Measurements from ENCODE around the gene AQP4. TPM values are rescaled to one million over a fixed set of nuclear protein-coding genes. Genes with fewer than 3 reads are reported as not detected.

Gene AQP4
- total RNA-seq, 4 donors from 2014 or later: 0.33 to 0.84 (median 0.41) TPM

DNA sequence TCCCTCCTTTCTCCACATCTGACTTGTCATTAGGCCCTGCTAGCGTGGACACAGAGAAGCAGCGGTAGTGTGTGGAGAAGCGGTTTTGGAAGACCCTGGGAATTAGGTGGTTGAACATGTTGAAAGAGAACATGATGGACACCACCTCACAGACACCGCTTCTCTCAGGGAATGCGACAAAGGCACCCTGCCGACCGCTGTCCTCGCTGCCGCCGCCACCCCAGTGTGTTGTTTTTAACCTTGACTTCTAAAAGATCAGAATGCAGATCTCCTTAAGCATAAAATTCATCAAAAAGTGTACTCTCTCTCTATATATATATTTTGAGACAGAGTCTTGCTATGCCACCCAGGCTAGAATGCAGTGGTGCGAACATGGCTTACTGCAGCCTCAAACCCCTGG is 33.2 kb downstream of the AQP4 start:
- Histone ChIP-seq H3K9me3 (no peaks in the 10 kb centered on the region), H3K36me3 (no peaks in the 10 kb centered on the region), H3K27me3 (no peaks in the 10 kb centered on the region), H3K4me3 (no peak overlapping the region), H3K4me1 (no peaks in the 10 kb centered on the region), H3K27ac (replicated peaks in 1 of 4) (no peak overlapping the region)
- 97% methylated on average over 11 of the region's 11 CpGs for WGBS
- TF ChIP-seq EP300 (IDR thresholded peaks at IDR 0.05) (no peak), POLR2A (IDR thresholded peaks at IDR 0.05; ENCODE audit: low read depth) (no peak)
- no peak for DNase-seq (ENCODE audit: extremely low spot score)
- intact Hi-C loops (cut with DNase I): no loop called here

DNA sequence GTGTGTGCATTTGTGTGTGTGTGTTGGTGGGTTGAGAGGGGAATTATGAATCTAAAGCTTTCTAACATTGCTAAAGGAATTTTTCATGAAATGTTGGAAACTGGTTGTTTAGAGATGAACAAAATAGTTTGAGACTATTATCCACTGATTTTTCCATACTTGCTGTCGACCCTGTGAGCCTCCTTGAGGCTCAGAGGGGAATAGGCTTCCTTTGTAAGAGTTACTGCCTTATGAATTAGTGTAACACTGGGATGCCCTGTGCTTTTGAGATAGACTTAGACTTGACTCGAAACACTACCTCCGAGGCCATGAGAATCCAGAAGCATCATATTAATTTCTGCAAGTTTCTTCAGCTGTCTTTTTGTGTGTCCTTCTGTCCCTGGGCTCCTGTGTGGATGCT is 37.9 kb downstream of the AQP4 start:
- no peaks in the 10 kb centered on the region for H3K36me3 ChIP-seq
- no peak overlapping the region for H3K4me3 ChIP-seq
- TF ChIP-seq EP300 (IDR thresholded peaks at IDR 0.05): no peak
- no peak for TF ChIP-seq CTCF (IDR thresholded peaks at IDR 0.05)
- TF ChIP-seq POLR2A (IDR thresholded peaks at IDR 0.05; ENCODE audit: low read depth): no peak
- no peak for TF ChIP-seq POLR2AphosphoS5 (IDR thresholded peaks at IDR 0.05)
- no peaks in the 10 kb centered on the region for H3K4me1 ChIP-seq
- intact Hi-C loops (cut with DNase I): no loop called here
- no peak for DNase-seq (ENCODE audit: extremely low spot score)
- H3K9me3 ChIP-seq: no peaks in the 10 kb centered on the region
- H3K27me3 ChIP-seq: no peaks in the 10 kb centered on the region
- H3K27ac ChIP-seq (replicated peaks in 1 of 4): no peak overlapping the region
- WGBS: 83% methylated on average over 3 of the region's 3 CpGs

- H3K36me3 ChIP-seq: no peaks in the 10 kb centered on the region
- H3K9me3 ChIP-seq: no peaks in the 10 kb centered on the region
- no peaks in the 10 kb centered on the region for H3K4me1 ChIP-seq
- no peak overlapping the region for H3K27ac ChIP-seq (replicated peaks in 1 of 4)
- TF ChIP-seq POLR2A (IDR thresholded peaks at IDR 0.05; ENCODE audit: low read depth): no peak
- no peak for TF ChIP-seq CTCF (IDR thresholded peaks at IDR 0.05)
- no peak for TF ChIP-seq EP300 (IDR thresholded peaks at IDR 0.05)
- TF ChIP-seq POLR2AphosphoS5 (IDR thresholded peaks at IDR 0.05): no peak
- intact Hi-C loops (cut with DNase I): no loop called here
- no peak overlapping the region for H3K4me3 ChIP-seq
- no peaks in the 10 kb centered on the region for H3K27me3 ChIP-seq
- WGBS: 46% methylated on average over 6 of the region's 6 CpGs
- no peak for DNase-seq (ENCODE audit: extremely low spot score)
Observed at GRCh38 chr18:26826656-26827235, 38.8 kb downstream of the AQP4 start.

- no peaks in the 10 kb centered on the region for H3K36me3 ChIP-seq
- no peak overlapping the region for H3K27ac ChIP-seq (replicated peaks in 1 of 4)
- peaks cover 0 to 17% (median 13%) of the 10 kb centered on the region in 4 donors for H3K9me3 ChIP-seq
- WGBS: 86% methylated on average over 1 of the region's 1 CpG
- H3K4me3 ChIP-seq: no peak overlapping the region
- intact Hi-C loops (cut with DNase I): no loop called here
- DNase-seq (ENCODE audit: extremely low spot score): no peak
- no peaks in the 10 kb centered on the region for H3K4me1 ChIP-seq
- no peak for TF ChIP-seq CTCF (IDR thresholded peaks at IDR 0.05)
- TF ChIP-seq POLR2AphosphoS5 (IDR thresholded peaks at IDR 0.05): no peak
- no peak for TF ChIP-seq POLR2A (IDR thresholded peaks at IDR 0.05; ENCODE audit: low read depth)
- no peak for TF ChIP-seq EP300 (IDR thresholded peaks at IDR 0.05)
- H3K27me3 ChIP-seq: no peaks in the 10 kb centered on the region
Observed at GRCh38 chr18:26821181-26821580, 44.3 kb downstream of the AQP4 start.

DNA sequence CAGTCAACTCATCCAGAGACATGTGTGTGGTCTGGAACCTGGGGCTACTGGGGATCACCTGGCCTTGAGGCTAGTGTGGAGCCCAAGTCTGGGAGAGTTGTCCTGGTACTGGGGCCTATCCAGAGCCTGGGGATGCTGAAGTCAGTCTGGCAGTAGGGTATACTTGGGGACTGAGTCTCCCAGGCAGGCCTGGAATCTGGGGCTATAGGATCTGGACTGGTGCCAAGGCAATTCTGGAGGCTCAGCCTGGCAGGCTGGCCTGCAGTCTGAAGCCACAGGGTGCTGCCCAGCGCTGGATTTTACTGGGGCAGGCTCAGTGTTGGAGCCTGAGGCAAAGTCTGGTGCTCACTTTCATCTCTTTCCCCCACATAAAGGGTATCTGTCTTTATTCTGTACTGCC is 46.5 kb downstream of the AQP4 start:
- no peak for DNase-seq (ENCODE audit: extremely low spot score)
- Histone ChIP-seq H3K27me3 (no peaks in the 10 kb centered on the region), H3K36me3 (no peaks in the 10 kb centered on the region), H3K9me3 (peaks cover 0 to 17% (median 13%) of the 10 kb centered on the region in 4 donors), H3K4me3 (no peak overlapping the region), H3K4me1 (no peaks in the 10 kb centered on the region), H3K27ac (replicated peaks in 1 of 4) (no peak overlapping the region)
- WGBS: 83% methylated on average over 1 of the region's 1 CpG
- intact Hi-C loops (cut with DNase I): no loop called here
- TF ChIP-seq POLR2A (IDR thresholded peaks at IDR 0.05; ENCODE audit: low read depth): no peak
- TF ChIP-seq POLR2AphosphoS5 (IDR thresholded peaks at IDR 0.05): no peak
- TF ChIP-seq EP300 (IDR thresholded peaks at IDR 0.05): no peak
- no peak for TF ChIP-seq CTCF (IDR thresholded peaks at IDR 0.05)

Data from esophagus muscularis mucosa (tissue), 4 donors.